HL-60/S4 treated with retinoic acid at 250 ng/mL for 4 days and 3 days (cell line): ENCODE results near the gene RALGAPA2.

ENCODE experiments used
- in situ Hi-C: fragments of 300-500 bp; cut with MboI; formaldehyde crosslinking; loops from 2 replicates; pipeline ENCODE4 v1.7.0; 2022; ENCODE audit warnings: low sequenced_read_pairs

The RALGAPA2 gene

DNA sequence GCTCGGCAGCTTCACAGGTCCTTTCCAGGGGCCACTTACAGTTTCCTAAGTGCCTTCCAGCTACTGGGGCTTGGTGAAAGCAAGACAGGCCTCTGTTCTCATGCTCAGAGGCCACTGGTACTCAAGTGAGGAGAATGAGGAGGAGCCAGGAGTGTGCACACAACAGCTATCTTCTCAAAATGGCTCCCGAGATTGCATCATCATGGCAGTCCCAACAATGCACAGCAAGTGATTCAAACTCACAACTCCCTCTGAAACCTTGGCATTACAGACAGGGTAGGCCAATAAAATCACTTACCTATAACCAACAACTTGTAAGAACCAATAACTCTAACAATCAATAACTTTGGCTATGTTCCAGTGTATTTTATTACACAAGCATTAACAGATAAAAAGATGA, 77.4 kb downstream of the RALGAPA2 start:
- in situ Hi-C loops = no loop called here

GRCh38 chr20:20632644-20633043, 79.8 kb downstream of the RALGAPA2 start:
- in situ Hi-C loops = no loop called here

- in situ Hi-C loops = no loop called here
These were observed 81.9 kb downstream of the RALGAPA2 start for GRCh38 chr20:20630551-20630950.

GRCh38 chr20:20629556-20630188, 82.8 kb downstream of the RALGAPA2 start:
- in situ Hi-C loops = no loop called here

- in situ Hi-C loops = no loop called here
These were observed 84.1 kb downstream of the RALGAPA2 start for GRCh38 chr20:20628314-20628713.

DNA sequence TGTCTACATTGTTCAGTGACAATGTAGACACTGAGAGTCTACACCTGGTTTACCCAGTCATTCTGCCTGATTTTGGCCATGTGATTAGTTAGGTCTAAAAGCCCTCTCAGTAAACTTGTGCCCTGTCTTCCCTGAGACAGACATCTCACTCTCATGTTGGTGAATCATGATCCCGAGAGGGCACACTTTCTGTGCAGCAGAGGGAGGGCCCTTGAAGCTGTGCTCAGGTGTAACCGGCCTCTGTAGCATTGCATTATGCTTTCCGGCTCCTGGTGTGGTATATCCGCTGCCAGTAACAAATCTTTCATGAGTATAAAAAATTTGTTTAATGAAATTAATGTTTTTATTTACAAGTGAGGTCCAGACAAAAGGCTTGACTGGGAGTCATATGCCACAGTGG, 85.0 kb downstream of the RALGAPA2 start:
- in situ Hi-C loops = no loop called here

DNA sequence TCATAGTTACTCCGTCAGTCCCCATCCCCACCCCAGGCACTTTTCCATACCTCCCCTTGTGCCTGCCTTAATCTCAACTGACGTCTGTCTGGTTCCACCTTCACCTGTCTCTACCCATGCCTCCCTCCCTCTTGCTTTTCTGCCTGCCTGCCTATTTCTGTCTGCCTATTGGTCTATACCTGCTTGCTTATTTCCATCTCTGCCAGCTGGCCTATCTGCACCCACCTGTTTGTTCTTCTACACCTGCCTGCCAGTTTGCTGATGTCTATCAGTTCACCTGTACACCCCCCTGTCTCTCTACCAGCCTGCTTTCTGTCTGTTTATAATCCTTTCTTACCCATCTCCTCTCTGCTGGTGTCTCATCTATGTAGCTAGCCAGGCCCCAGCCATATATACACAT, 87.5 kb downstream of the RALGAPA2 start:
- in situ Hi-C loops = no loop called here

GRCh38 chr20:20621195-20621594, 91.2 kb downstream of the RALGAPA2 start:
- in situ Hi-C loops = no loop called here

DNA sequence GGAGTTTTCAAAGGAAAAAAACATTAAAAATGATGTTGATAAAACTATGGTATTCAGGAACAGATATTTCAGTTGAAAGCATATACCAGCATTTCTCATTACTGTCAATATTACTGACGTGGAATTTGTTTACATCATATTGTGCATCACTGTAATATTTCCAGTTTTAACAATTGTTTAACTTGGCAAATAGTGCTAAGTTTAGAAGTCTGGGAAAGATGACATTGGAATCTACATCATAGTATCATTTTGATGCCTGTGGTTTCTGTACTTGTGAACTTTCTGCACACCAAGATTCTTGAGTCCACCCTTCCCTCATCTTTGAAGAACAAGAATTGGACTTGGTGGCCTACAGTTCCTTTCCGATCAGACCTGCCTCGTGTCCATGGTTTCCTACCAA, 98.1 kb downstream of the RALGAPA2 start:
- in situ Hi-C loops = no loop called here

DNA sequence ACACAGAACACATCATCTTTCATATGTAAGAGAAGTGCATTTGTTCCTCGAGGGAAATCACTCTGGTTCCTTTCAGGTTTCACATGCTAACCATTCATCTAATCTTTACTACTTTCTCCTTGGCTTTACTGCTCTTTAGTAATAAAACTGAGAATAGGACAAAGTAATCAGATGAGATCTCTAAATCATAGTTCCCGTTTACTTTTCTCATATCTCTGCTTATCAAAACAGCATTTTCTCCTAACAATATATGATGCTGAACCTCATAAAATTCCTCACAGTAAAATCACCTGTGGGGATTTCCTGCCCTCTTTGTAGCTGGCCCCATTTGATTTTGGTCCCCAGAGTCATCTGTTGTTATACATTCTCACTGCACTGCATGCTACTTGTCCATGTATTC, 100.2 kb downstream of the RALGAPA2 start:
- in situ Hi-C loops = no loop called here

DNA sequence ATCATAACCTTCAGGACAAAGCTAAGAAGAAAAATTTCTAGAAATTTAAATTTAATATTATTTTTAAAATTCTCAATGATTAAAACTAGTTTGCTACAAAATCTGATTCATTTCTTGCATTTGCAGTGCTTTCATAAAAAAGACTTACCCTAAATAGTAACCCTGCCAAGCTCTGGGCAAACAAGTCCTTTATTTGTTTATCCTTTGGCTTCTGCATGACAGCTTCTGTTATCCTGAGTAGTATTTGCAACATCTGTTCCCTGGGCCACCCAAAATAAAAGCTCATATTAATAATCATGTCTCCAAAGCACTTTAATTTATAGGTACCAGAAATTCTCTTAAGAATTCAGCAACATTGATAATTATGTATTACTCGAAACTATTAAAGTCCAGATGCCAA, 101.3 kb downstream of the RALGAPA2 start:
- in situ Hi-C loops = no loop called here

GRCh38 chr20:20609522-20609921, 102.9 kb downstream of the RALGAPA2 start:
- in situ Hi-C loops = no loop called here

DNA sequence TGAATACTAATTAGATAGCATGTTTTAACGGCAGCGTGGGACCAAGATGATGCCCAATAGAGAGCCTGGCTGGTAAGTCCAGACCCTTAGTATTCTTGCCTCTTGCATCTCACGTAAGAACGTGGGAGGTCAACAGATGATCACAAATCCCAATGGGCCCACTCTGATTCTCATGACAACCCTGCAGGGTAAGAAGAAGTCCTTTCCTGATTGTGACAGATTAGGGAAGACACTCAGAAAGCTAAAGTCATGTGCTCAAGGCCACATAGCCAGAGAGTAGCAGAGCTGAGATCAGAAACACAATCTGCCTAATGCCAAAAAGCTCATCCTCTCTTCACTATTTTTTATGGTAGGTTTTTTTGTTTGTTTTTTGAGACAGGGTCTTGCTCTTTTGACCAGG, 103.8 kb downstream of the RALGAPA2 start:
- in situ Hi-C loops = no loop called here

- in situ Hi-C loops = no loop called here
These were observed 104.4 kb downstream of the RALGAPA2 start for GRCh38 chr20:20608041-20608440.

- in situ Hi-C loops = no loop called here
These were observed 105.6 kb downstream of the RALGAPA2 start for GRCh38 chr20:20606881-20607280.

GRCh38 chr20:20606050-20606449, 106.4 kb downstream of the RALGAPA2 start:
- in situ Hi-C loops = no loop called here

DNA sequence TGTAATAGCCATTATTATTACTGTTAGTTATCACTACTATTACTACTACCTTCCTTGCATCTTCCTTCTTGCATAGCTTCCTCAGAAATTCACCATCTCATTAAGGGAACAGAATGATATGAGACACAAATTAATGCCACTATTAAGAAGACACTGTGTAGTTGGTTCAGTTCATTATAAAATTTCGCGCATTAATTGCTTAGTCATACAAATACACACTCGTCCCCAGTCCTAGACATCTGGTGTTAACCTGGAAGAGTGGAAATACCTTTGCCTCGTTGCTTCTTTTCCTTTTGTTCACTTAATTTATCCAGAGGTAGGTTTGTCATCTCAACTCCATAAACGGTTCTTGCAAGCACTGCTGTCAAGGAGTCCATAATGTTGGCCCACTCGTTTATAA, 107.5 kb downstream of the RALGAPA2 start:
- in situ Hi-C loops = no loop called here

GRCh38 chr20:20604357-20604756, 108.1 kb downstream of the RALGAPA2 start:
- in situ Hi-C loops = no loop called here

- in situ Hi-C loops = no loop called here
These were observed 109.0 kb downstream of the RALGAPA2 start for GRCh38 chr20:20603339-20603990.

- in situ Hi-C loops = no loop called here
These were observed 114.5 kb downstream of the RALGAPA2 start for GRCh38 chr20:20597966-20598365.

DNA sequence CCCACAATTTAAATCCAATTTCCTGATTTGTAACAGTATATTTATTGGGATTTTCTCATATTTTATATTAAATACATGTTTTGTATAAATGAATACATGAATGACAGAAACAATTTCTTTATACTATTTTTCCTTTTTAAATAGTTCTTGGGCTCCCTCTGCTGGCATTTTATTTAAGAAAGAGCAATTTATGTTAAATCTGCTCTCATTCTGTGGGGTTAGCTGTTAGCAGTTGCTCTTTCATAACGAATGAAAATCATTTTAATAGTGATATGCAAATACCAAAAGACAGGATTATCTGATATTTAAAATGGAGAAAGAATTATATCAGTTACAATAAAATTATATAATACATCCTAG, 118.3 kb downstream of the RALGAPA2 start:
- in situ Hi-C loops = no loop called here

DNA sequence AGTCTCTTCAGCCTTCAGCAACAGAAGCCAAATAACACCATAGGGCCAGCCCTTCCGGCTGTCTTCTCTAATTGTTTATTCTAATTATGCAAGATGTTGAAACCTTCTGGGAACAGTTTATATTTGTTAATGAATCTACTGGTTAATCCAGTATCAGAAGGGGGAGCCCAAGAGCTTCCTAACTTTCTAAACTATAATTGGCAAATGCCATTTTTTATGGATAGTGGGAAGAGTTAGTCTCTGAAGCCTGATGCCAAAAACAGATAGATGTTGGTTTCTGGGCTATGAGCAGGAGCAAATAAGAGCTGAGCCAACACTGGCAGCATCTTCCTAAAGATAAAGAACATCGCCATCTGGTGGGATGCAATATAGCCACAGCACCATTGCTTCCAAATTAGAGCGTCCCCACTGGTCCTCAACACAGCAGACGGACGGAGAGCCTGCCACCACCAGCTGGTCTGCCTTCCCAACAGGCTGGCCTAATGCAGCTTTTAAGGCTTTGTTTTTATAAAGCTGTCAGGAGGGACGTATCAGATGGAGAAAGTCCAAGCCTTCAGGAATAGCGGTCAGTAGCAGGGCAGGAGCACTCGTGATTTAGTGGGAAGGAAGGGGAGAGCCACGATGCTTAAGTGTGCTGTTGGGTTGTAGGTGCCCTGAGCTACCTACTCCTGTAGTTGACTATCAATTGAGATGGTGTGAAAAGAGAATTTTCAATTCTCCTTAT, 118.8 kb downstream of the RALGAPA2 start:
- in situ Hi-C loops = no loop called here
